GM08714 (cell line): ENCODE measurements around the gene PPCS.
"Not testable (repeated sequence)": the region's sequence is repeated elsewhere in the genome, so short reads cannot be mapped to it uniquely, and the experiment has no call there.

Experiments used
- H3K4me3 ChIP-seq: fragments of 200-500 bp; sonication (Bioruptor generic); 2 replicates; pipeline ENCODE4 v1.5.1; 2014; ENCODE audit warnings: mild to moderate bottlenecking, low read length, inconsistent platforms
- ZNF274 ChIP-seq: IDR thresholded peaks from 2 replicates; pipeline ENCODE4 v1.6.1; 2012; ENCODE audit warnings: mild to moderate bottlenecking, low read depth, low read length

Gene PPCS

DNA sequence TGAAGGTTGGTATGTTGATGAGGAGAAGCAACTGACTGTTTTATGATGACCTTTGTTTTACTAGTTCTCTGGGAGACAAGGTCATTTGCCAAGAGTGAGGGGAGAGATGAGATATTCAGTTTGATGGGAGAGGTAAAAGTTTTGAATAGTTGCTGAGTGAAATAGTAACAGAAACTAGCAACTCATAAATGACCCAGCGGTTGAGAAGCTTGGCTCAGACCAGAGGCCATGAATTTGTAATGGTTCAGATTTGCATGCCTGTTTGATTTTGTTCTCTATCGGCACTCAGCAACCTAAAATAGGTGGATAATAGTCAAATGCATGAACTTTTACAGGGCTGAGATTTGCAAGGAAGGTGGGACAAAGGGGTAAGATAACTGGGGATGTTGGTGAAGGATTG, 13.4 kb downstream of the PPCS start:
- no peak for TF ChIP-seq ZNF274
- no peak overlapping the region for H3K4me3 ChIP-seq

DNA sequence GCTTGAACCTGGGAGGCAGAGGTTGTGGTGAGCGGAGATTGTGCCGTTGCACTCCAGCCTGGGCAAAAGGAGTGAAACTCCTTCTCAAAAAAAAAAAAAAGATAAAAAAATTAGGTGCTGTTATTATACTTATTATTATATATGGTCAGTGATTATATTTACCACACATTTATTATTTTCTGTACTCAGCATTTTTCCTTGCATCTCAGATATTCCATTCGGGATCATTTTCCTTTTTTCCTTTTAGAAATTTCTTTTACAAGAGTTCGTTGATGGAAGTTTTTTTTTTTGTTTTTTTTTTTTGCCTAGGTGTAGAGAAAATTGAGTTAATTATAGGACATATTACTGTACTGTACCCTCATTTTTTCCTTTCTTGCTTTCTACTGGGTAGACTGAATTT, 20.3 kb downstream of the PPCS start:
- H3K4me3 ChIP-seq, result no peak overlapping the region
- TF ChIP-seq ZNF274, result no peak

DNA sequence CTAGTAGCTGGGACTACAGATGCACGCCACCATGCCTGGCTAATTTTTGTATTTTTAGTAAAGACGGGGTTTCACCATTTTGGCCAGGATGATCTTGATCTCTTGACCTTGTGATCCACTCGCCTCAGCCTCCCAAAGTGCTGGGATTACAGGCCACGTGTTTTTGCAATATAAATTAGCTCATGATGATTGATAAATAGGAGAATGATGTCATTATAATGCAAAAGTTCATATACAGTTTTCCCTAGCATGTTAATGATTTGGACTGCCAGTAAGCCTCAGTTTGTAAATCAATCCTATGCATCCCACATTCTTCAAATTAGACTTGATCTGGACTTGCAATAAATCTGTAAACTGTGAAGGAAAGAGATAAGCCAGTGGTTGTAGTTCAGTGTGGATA, 21.0 kb downstream of the PPCS start:
- not testable (repeated sequence) for H3K4me3 ChIP-seq

DNA sequence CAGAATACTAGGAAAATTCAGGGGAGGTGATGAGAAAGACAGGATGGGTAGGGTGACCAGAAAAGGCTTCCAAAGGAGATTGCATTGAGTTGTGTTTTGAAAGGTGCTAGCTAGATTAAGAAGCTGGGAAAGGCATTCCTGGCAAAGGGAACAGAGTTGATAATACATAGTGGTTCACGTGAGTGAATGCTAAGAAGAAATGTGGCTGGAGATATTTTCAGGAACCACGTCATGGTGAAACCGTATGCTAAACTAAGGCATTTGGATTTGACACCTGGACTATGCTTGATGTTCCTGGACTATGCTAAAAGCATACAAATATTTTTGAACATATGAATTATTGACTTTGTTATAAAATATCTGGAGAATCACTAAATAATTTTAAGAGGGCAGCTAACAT, 21.4 kb downstream of the PPCS start:
- no peak overlapping the region for H3K4me3 ChIP-seq
- no peak for TF ChIP-seq ZNF274

DNA sequence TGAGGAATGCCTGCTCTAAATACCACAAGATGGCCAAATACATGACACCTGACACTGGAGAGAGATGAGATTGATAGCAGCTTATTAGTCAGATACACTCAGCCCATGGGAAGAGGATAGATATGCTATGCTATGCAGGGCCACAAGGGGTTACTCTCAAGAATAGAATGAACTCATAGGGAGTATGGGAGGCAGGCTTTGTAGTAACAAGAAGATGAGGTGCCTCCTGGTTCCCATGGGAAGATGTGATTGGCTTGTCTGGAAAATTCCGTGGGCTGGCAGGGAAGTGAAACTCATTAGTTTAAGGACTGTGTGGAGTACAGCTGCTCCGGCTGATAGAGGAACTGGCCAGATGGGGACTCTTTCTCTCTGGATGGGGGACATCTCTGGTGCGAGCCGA, 23.3 kb downstream of the PPCS start:
- H3K4me3 ChIP-seq, result no peak overlapping the region
- no peak for TF ChIP-seq ZNF274

DNA sequence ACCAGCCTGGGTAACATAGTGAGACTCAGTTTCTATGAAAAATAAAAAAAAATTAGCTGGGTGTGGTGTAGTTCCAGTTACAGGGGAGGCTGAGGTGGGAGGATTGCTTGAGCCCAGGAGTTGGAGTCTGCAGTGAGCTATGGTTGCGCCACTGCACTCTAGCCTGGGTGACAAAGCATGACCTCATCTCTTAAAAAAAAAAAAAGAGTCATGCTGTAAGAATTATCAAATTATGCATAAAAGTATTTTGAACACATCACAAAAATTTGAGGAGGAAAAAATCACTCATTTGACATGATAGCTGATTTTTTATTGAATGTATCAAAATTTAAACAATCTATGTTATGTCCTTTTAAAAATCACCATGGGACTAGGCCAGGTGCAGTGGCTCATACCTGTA, 24.6 kb downstream of the PPCS start:
- TF ChIP-seq ZNF274, result no peak
- H3K4me3 ChIP-seq, result no peak overlapping the region

DNA sequence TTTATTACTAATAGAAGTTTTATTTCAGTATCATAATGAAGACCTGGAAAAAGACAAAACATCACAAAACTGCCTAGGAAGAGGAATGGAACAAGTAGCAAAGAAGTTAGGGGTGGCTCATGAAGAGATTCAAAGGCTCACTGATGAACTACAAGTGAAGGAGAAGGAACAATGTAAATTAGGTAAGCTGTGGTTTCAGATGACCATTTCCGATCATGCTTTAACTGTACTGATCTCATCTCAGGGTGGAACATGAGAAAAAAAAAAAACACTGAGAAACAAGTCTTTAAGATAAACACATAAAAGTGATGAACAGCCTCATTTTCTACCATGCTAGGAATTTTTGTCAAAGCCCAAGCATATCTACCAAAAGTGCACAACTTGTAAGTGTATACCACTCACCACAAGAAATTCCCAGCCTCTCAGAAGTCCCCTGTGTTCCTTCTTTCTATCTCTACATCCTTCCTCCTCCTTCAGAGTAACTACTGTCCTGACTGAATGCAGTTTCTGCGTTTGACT, 26.4 kb downstream of the PPCS start:
- no peak overlapping the region for H3K4me3 ChIP-seq
- no peak for TF ChIP-seq ZNF274

DNA sequence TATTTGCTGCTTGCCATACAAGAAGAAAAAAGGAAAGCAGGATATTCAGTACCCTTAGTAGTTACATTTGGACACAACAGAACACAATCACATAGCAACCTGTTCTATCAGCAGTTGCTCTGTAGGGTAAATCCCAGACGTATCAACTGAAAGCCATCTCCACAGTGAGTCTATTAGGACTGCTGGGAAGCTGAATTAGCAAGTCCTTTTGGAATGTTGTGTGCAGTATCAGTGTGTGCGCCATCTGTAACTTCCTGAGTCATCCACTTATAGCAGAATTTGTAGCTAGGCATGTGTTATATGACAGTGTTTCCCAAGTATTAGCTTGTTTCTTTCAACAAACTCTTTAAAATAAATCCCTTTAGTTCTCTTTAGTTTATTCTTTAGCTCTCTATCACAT, 28.0 kb downstream of the PPCS start:
- no peak for TF ChIP-seq ZNF274
- no peak overlapping the region for H3K4me3 ChIP-seq

DNA sequence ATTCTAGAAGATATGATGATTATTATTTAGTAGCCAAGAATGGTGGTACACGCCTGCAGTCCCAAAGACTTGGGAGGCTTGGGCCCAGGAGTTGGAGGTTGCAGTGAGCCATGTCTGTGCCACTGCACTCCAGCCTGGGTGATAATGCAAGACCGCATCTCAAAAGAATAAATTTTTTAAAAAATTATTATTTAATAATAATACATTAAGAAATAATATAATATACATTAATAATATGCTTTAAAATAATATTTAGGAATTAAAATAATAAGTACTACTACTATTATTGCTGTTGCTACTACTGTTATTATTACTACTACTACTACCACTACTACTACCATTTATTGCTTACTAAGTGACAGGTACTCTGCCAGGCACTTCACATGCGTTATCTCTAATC, 33.9 kb downstream of the PPCS start:
- no peak overlapping the region for H3K4me3 ChIP-seq
- TF ChIP-seq ZNF274, result no peak

DNA sequence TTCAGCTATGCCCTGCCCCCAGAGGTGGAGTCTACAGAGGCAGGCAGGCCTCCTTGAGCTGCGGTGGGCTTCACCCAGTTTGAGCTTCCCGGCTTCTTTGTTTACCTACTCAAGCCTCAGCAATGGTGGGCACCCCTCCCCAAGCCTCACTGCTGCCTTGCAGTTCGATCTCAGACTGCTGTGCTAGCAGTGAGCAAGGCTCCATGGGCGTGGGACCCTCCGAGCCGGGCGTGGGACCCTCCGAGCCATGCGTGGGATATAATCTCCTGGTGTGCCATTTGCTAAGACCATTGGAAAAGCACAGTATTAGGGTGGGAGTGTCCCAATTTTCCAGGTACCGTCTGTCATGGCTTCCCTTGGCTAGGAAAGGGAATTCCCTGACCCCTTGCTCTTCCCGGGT, 45.7 kb downstream of the PPCS start:
- H3K4me3 ChIP-seq, result not testable (repeated sequence)

DNA sequence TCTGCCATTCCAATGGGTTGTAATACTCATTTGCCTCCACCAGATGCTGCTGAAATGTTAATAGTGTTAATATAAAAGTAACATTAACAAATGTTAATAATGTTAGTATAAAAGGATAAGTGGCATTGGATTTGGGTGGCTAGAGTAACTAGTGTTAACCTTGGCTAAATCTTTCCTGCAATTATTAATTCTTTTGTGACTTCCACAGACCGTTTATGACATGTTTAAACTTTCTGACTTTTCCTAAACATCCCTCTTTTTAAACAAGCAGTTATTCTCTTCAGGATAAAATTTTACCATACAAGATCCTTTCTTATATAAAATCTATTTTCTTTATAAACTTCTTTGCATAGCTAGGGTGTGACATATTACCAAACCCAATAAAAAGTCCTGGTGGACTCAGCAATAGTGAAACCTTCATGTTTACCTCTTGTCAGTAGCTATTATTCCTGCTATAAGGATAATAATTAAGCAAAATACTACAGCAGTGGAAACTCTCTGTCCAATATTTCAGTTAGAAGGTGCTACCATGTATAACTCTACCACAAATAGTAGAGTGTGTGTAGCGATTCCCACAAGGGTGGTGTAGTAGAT, 48.3 kb downstream of the PPCS start:
- no peak for TF ChIP-seq ZNF274
- H3K4me3 ChIP-seq, result no peak overlapping the region

DNA sequence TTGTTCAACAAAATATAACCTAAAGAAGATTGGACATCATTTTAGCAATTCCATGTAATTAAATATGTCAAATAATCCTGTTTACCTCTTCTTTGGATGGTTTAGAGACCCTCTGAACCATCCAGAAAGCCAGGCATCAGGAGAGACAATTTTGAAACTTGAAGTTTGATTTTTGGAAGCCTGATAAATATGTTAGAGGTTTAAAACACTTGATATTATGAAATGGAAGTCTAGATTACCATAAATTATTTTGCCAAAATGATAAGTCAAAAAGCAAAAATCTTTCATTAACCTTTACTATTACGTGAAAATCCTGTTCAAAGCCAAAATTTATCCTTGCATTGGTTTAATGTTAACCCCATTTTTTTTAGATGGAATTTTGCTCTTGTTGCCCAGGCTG, 50.2 kb downstream of the PPCS start:
- no peak for TF ChIP-seq ZNF274
- no peak overlapping the region for H3K4me3 ChIP-seq
